B cell (primary cell): ENCODE measurements around the gene TMC5. TPM values are rescaled to one million over a fixed set of nuclear protein-coding genes. Genes with fewer than 3 reads are reported as not detected.

Source experiments
- ATAC-seq: fragments of 200-7000 bp; cut with Tn5 transposase; one replicate; pipeline ENCODE4 v1.10.0; 2021; ENCODE audit warnings: low read depth, mild to moderate bottlenecking, moderate number of reproducible peaks, moderate library complexity
- CTCF ChIA-PET: fragments of 350-600 bp; sonication (Branson Sonifier 250); formaldehyde crosslinking; loops from one replicate; lab custom pipeline; 2021; ENCODE audit warnings: antibody characterized with exemption, inconsistent platforms; lab: Charles Lee
- POLR2A ChIA-PET: fragments of 350-600 bp; sonication (Branson Sonifier 250); formaldehyde crosslinking; loops from one replicate; lab custom pipeline; 2021; ENCODE audit warnings: antibody characterized with exemption; lab: Charles Lee
- DNase-seq: peaks from one replicate; pipeline ENCODE4 v3.0.0; 2013
- H2AFZ ChIP-seq: 2 replicates; pipeline ENCODE4 v1.6.1; 2012; ENCODE audit warnings: mild to moderate bottlenecking, low read depth, low read length; ENCODE audit not compliant: insufficient read depth, poor library complexity, severe bottlenecking
- H3K27ac ChIP-seq, 2 donors: 1 replicate in 1 of 2; 2 replicates in 1 of 2; pipeline ENCODE4 v1.5.1; 2012 to 2013; ENCODE audit warnings: low read length in 2 of 2, mild to moderate bottlenecking in 2 of 2, moderate library complexity in 1 of 2
- H3K27me3 ChIP-seq, 4 experiments: fragments of 200-600 bp in 1 of 4; sonication (generic) in 1 of 4; replicated peaks in 1 of 4; 1 replicate in 2 of 4; 2 replicates in 2 of 4; pipeline versions ENCODE4 v1.6.1 to v1.7.0; 2013 to 2016; ENCODE audit warnings: low read length in 3 of 4, mild to moderate bottlenecking in 2 of 4, mixed read lengths in 1 of 4, moderate library complexity in 1 of 4; ENCODE audit not compliant: insufficient read depth in 4 of 4, control insufficient read depth in 3 of 4; ENCODE audit errors: control extremely low read depth in 1 of 4
- H3K36me3 ChIP-seq, 2 experiments: replicated peaks in 1 of 2; 1 replicate in 1 of 2; 2 replicates in 1 of 2; pipeline versions ENCODE4 v1.6.1 to v1.7.1; 2013; ENCODE audit warnings: low read length in 1 of 2; ENCODE audit not compliant: insufficient read depth in 2 of 2, control insufficient read depth in 1 of 2; ENCODE audit errors: control extremely low read depth in 1 of 2, extremely low read depth in 1 of 2
- H3K4me1 ChIP-seq, 2 donors: fragments of 200-600 bp in 1 of 2; sonication (generic) in 1 of 2; 1 replicate in 1 of 2; 2 replicates in 1 of 2; pipeline versions ENCODE4 v1.5.1 to v1.6.1; 2013 to 2017; ENCODE audit warnings: low read length in 2 of 2; ENCODE audit not compliant: control insufficient read depth in 2 of 2, insufficient read depth in 2 of 2
- H3K4me2 ChIP-seq: replicated peaks from 2 replicates; pipeline ENCODE3; 2012; ENCODE audit warnings: mild to moderate bottlenecking, low read depth, low read length; ENCODE audit not compliant: poor library complexity, severe bottlenecking
- H3K4me3 ChIP-seq, 5 experiments: fragments of 200-600 bp in 1 of 5; sonication (generic) in 1 of 5; 1 replicate in 3 of 5; 2 replicates in 2 of 5; pipeline versions ENCODE4 v1.5.1 to v1.7.0; 2011 to 2016; ENCODE audit warnings: low read length in 4 of 5, mild to moderate bottlenecking in 4 of 5, low read depth in 2 of 5, control low read depth in 1 of 5, moderate library complexity in 1 of 5; ENCODE audit not compliant: insufficient read depth in 1 of 5; ENCODE audit errors: control extremely low read depth in 1 of 5, extremely low read depth in 1 of 5
- H3K79me2 ChIP-seq: fragments of 200-600 bp; sonication (generic); one replicate; pipeline ENCODE4 v1.6.0; 2016; ENCODE audit warnings: low read length; ENCODE audit not compliant: control insufficient read depth, insufficient read depth
- H3K9ac ChIP-seq: fragments of 200-600 bp; sonication (generic); 2 replicates; pipeline ENCODE4 v1.6.1; 2017; ENCODE audit warnings: mild to moderate bottlenecking, low read length, moderate library complexity
- H3K9me3 ChIP-seq, 3 donors: one replicate each; pipeline versions ENCODE4 v1.6.1 to v1.7.1; 2013; ENCODE audit warnings: low read length in 2 of 3; ENCODE audit not compliant: control insufficient read depth in 2 of 3, insufficient read depth in 1 of 3; ENCODE audit errors: control extremely low read depth in 1 of 3
- H4K20me1 ChIP-seq: 2 replicates; pipeline ENCODE4 v1.6.0; 2012; ENCODE audit warnings: mild to moderate bottlenecking, low read length; ENCODE audit not compliant: insufficient read depth, control insufficient read depth, poor library complexity, severe bottlenecking
- H3K27ac Mint-ChIP-seq: one replicate; pipeline ENCODE4 v1.8.0; 2021; ENCODE audit warnings: mixed read lengths
- H3K27me3 Mint-ChIP-seq: one replicate; pipeline ENCODE4 v1.8.0; 2021; ENCODE audit warnings: mixed read lengths
- H3K4me1 Mint-ChIP-seq: one replicate; pipeline ENCODE4 v1.8.0; 2021; ENCODE audit warnings: mixed read lengths
- H3K4me3 Mint-ChIP-seq: one replicate; pipeline ENCODE4 v1.8.0; 2021; ENCODE audit warnings: mixed read lengths
- H3K9me3 Mint-ChIP-seq: one replicate; pipeline ENCODE4 v1.8.0; 2022; ENCODE audit warnings: mixed read lengths; ENCODE audit not compliant: insufficient read depth
- CTCF ChIP-seq: fragments of 200-600 bp; IDR thresholded peaks from one replicate; pipeline ENCODE4 v1.8.0; 2022; ENCODE audit warnings: antibody characterized with exemption, mild to moderate bottlenecking
- EZH2 ChIP-seq: IDR thresholded peaks from 2 replicates; pipeline ENCODE4 v1.6.1; 2012; ENCODE audit warnings: borderline replicate concordance, low read depth, mild to moderate bottlenecking, moderate library complexity, low read length; ENCODE audit not compliant: insufficient read depth, poor library complexity, severe bottlenecking
- WGBS: methylation state at CpG from one replicate; pipeline ENCODE4 v1.1.5; 2013; ENCODE audit warnings: missing lambda C conversion rate; ENCODE audit not compliant: insufficient coverage; 5-methylcytosine and 5-hydroxymethylcytosine counted together
- intact Hi-C: fragments of 100-400 bp; cut with micrococcal nuclease; formaldehyde crosslinking; loops from one replicate; pipeline ENCODE4 v1.10.0; 2022
- polyA plus RNA-seq: library from polyadenylated mRNA; depleted of rRNA; stranded (reverse); fragments of >200 nt; gene quantifications from 2 replicates; pipeline ENCODE4 v1.2.3, GENCODE V29; 2012
- total RNA-seq, 2 donors: library from RNA; stranded (reverse); fragments of 120-200 nt in 1 of 2; gene quantifications; 1 replicate in 1 of 2; 2 replicates in 1 of 2; pipeline versions ENCODE4 v1.2.3 to v1.2.4, GENCODE V29; 2013 to 2022

TMC5 gene
- total and polyA plus RNA-seq, 2 donors (not counting 1 experiment from before 2014, with no cell fraction given): not detected

GRCh38 chr16:19479302-19479721, 61.6 kb downstream of the TMC5 start:
- Histone ChIP-seq H2AFZ (no peak overlapping the region), H3K4me2 (no peak overlapping the region), H4K20me1 (no peaks in the 10 kb centered on the region), H3K4me1 (no peaks in the 10 kb centered on the region), H3K4me3 (no peak overlapping the region), H3K79me2 (no peaks in the 10 kb centered on the region), H3K9me3 (peaks cover 0 to 4% (median 0%) of the 10 kb centered on the region in 3 donors), H3K27ac (no peak overlapping the region), H3K9ac (no peak overlapping the region), H3K36me3 (no peaks in the 10 kb centered on the region), H3K27me3 (peaks cover 0 to 3% (median 0%) of the 10 kb centered on the region in 4 experiments)
- TF ChIP-seq EZH2: no peak
- TF ChIP-seq CTCF: no peak
- H3K9me3 Mint-ChIP-seq: no peaks in the 10 kb centered on the region
- H3K27me3 Mint-ChIP-seq: peaks cover 10% of the 10 kb centered on the region
- 75% methylated on average over 3 of the region's 3 CpGs for WGBS
- no peak for ATAC-seq
- no peak overlapping the region for H3K4me3 Mint-ChIP-seq
- H3K27ac Mint-ChIP-seq: no peak overlapping the region
- POLR2A ChIA-PET: no interaction called here
- no peak for DNase-seq
- no peaks in the 10 kb centered on the region for H3K4me1 Mint-ChIP-seq
- intact Hi-C loops: no loop called here
- CTCF ChIA-PET: no interaction called here

- peaks cover 0 to 4% (median 0%) of the 10 kb centered on the region in 3 donors for H3K9me3 ChIP-seq
- peaks cover 10% of the 10 kb centered on the region for H3K27me3 Mint-ChIP-seq
- H3K4me3 Mint-ChIP-seq: no peak overlapping the region
- no peak for TF ChIP-seq CTCF
- TF ChIP-seq EZH2: no peak
- H3K36me3 ChIP-seq: no peaks in the 10 kb centered on the region
- no peak overlapping the region for H3K27ac ChIP-seq
- no peak overlapping the region for H3K27ac Mint-ChIP-seq
- no peaks in the 10 kb centered on the region for H3K4me1 ChIP-seq
- ChIA-PET POLR2A (no interaction called here), CTCF (no interaction called here)
- ATAC-seq (no peak), DNase-seq (no peak)
- H3K4me2 ChIP-seq: no peak overlapping the region
- 86% methylated on average over 2 of the region's 2 CpGs for WGBS
- H3K79me2 ChIP-seq: no peaks in the 10 kb centered on the region
- H2AFZ ChIP-seq: no peak overlapping the region
- H3K9ac ChIP-seq: no peak overlapping the region
- H3K4me3 ChIP-seq: no peak overlapping the region
- H3K4me1 Mint-ChIP-seq: no peaks in the 10 kb centered on the region
- H3K27me3 ChIP-seq: peaks cover 0 to 3% (median 0%) of the 10 kb centered on the region in 4 experiments
- intact Hi-C loops: no loop called here
- H3K9me3 Mint-ChIP-seq: no peaks in the 10 kb centered on the region
- H4K20me1 ChIP-seq: no peaks in the 10 kb centered on the region
Measured at GRCh38 chr16:19481296-19481695, 63.6 kb downstream of the TMC5 start.
